GM18951 (cell line): ENCODE data around the gene BMP2K.
"Not testable (repeated sequence)": the region's sequence is repeated elsewhere in the genome, so short reads cannot be mapped to it uniquely, and the experiment has no call there.

Experiments used
- POLR2A ChIP-seq: IDR thresholded peaks from 4 replicates; pipeline ENCODE4 v1.6.1; 2011; ENCODE audit warnings: mild to moderate bottlenecking; ENCODE audit not compliant: insufficient read length, insufficient read depth; ENCODE audit errors: extremely low read depth
- in situ Hi-C: fragments of 300-500 bp; cut with MboI; formaldehyde crosslinking; loops from one replicate; pipeline ENCODE4 v1.12.0; 2022; ENCODE audit warnings: low sequenced_read_pairs, mixed read lengths, inconsistent platforms; ENCODE audit not compliant: unreplicated experiment

Gene BMP2K

GRCh38 chr4:78809928-78810835 is 34.0 kb downstream of the BMP2K start:
- TF ChIP-seq POLR2A = no peak
- in situ Hi-C loops = no loop called here

- in situ Hi-C loops = no loop called here
- no peak for TF ChIP-seq POLR2A
Observed at GRCh38 chr4:78811034-78811433, 34.9 kb downstream of the BMP2K start.

GRCh38 chr4:78818530-78819079 is 42.5 kb downstream of the BMP2K start:
- in situ Hi-C loops = no loop called here

GRCh38 chr4:78824001-78824400 is 47.9 kb downstream of the BMP2K start:
- in situ Hi-C loops = no loop called here
- TF ChIP-seq POLR2A = no peak

More at GRCh38 chr4:78818530-78819079, 42.5 kb downstream of the BMP2K start:
- no peak for TF ChIP-seq POLR2A

- in situ Hi-C loops = no loop called here
Observed at GRCh38 chr4:78827191-78827590, 51.0 kb downstream of the BMP2K start.

GRCh38 chr4:78829296-78829695 is 53.1 kb downstream of the BMP2K start:
- in situ Hi-C loops = no loop called here
- no peak for TF ChIP-seq POLR2A

More at GRCh38 chr4:78827191-78827590, 51.0 kb downstream of the BMP2K start:
- TF ChIP-seq POLR2A = no peak

- in situ Hi-C loops = not testable (repeated sequence)
Observed at GRCh38 chr4:78839676-78840075, 63.5 kb downstream of the BMP2K start.

- in situ Hi-C loops = not testable (repeated sequence)
Observed at GRCh38 chr4:78840286-78840685, 64.1 kb downstream of the BMP2K start.

- in situ Hi-C loops = no loop called here
- TF ChIP-seq POLR2A = no peak
Observed at GRCh38 chr4:78845472-78845871, 69.3 kb downstream of the BMP2K start.

GRCh38 chr4:78846258-78846657 is 70.1 kb downstream of the BMP2K start:
- in situ Hi-C loops = no loop called here
- TF ChIP-seq POLR2A = no peak

- in situ Hi-C loops = loop anchor here (10.0 to 25.0 kb wide), 2 partner anchors 248 to 900 kb away; no protein-coding TSS in a partner anchor
- TF ChIP-seq POLR2A = no peak
Observed at GRCh38 chr4:78862314-78862737, 86.2 kb downstream of the BMP2K start.

GRCh38 chr4:78863254-78863869 is 87.2 kb downstream of the BMP2K start:
- in situ Hi-C loops = loop anchor here (10.0 to 25.0 kb wide), 2 partner anchors 249 to 901 kb away; no protein-coding TSS in a partner anchor
- TF ChIP-seq POLR2A = no peak

- no peak for TF ChIP-seq POLR2A
- in situ Hi-C loops = loop anchor here (10.0 to 25.0 kb wide), 2 partner anchors 249 to 902 kb away; no protein-coding TSS in a partner anchor
Observed at GRCh38 chr4:78863991-78864390, 87.8 kb downstream of the BMP2K start.
